GM19468 (cell line): Measurements from ENCODE around the gene DFFA.
"Not testable (repeated sequence)": the region's sequence is repeated elsewhere in the genome, so short reads cannot be mapped to it uniquely, and the experiment has no call there.

Experiments used
- ATAC-seq: cut with Tn5 transposase; IDR thresholded peaks from one replicate; pipeline ENCODE4 v1.9.1; 2021; ENCODE audit warnings: mild to moderate bottlenecking, moderate library complexity, moderate number of reproducible peaks; ENCODE audit not compliant: unreplicated experiment; ENCODE audit errors: extremely low read depth

Gene DFFA

DNA sequence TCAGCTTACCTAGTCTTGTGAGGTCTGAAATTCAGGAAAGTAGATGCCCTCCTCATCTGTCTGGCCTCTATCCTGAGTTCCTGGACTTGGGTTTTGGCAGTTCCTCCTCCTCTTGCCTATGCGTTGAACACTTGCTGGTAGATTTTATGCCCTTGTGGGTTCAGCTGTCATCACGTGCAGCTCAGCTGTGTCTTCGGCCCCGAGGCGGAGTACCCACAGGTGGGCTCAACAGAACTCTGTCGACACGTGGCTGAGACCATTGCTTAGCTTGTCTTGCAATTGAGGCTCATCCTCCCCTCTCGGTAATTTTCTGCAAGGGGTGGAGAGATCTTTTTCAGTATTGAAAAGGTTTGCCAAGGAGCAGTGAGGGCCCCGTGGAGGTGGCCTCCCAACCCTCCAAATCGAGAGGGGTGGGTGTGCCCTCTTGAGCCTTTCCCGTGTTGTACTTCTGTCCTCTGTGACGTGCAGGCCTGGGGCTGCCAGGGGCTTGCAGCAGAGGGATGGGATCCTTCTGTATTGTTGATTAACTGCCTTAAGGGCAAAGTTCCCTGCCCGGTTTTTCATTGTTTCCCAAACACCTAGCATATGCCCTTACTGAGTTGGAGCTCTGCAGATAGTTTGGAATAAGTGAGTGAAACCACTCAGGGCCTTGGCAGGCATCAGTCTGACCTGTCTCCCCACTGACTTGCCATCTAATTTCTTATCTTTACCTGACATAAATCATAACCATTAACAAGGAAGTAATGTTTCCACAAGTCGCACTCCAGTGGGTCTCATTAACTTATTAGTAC, 39.2 kb downstream of the DFFA start:
- ATAC-seq = no peak

GRCh38 chr1:10431070-10431730, 41.1 kb downstream of the DFFA start:
- ATAC-seq = no peak

DNA sequence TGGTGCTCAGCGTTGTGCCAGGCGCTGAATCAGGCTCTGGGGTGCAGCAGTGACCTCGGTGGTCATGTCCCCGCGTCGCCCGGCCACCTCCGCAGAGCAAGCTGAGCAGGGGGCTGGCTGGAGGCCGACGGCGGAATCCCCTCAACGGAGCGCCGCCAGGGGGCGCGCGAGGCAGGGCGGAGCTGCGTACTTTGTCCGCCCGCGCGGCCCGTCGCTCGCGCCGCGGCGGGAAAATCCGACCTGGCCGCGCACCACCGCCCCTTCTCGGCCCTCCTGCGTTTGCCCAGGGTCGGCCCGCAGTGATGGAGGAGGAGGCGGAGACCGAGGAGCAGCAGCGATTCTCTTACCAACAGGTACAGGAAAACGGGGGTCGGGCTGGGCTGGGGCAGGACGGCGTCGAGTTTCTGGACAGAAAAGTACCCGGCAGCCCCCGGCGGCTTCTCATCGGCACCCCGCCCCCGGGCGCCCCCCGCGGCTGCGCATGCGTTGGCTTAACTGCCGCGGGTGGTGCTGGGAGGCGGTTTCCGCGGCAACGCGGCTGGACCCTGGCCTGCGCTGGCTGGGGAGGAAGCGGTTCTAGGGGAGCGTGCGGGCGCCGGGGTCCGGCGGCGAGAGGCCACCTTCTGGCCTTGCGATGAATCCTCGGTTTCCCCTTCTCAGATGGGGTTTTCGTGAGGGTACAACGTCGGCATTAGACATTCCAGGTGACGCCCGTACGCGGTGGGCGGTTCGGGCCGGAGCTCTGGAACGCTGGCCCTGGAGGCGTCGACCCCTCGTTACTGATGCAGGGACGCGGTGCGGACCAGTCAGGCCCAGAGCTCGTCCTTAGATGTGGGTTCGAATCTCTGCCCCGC, 41.9 kb downstream of the DFFA start, which contains the start of gene CENPS:
Gene CENPS (plus strand): TSS at position 218 of the 854 bp plus-strand sequence. CDS start 85 bp downstream, at position 303.
- ATAC-seq = peak; percentile 60

DNA sequence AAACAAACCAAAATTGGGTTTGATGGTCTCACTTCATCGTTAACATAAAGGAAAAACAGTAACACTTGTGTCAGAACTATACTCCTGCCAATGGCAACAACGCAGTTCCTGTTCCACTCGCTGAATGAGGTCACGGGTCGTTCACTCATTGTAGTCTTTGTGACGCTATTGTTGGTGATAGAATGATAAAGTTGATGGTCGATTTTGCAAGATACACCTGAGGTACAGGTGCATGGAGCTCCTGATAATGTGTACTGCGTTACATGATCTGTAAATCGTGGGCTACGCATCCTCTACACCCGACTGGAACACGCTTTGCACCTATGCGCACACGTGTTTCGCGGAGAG, 42.5 kb downstream of the DFFA start:
- ATAC-seq = no peak

GRCh38 chr1:10428984-10429383, 43.3 kb downstream of the DFFA start:
- ATAC-seq = no peak

GRCh38 chr1:10426535-10426848, 45.8 kb downstream of the DFFA start:
- not testable (repeated sequence) for ATAC-seq

- not testable (repeated sequence) for ATAC-seq
Observed at GRCh38 chr1:10425826-10426534, 46.3 kb downstream of the DFFA start.

- no peak for ATAC-seq
Observed at GRCh38 chr1:10424651-10425050, 47.7 kb downstream of the DFFA start.

GRCh38 chr1:10424034-10424433, 48.3 kb downstream of the DFFA start:
- ATAC-seq = no peak

DNA sequence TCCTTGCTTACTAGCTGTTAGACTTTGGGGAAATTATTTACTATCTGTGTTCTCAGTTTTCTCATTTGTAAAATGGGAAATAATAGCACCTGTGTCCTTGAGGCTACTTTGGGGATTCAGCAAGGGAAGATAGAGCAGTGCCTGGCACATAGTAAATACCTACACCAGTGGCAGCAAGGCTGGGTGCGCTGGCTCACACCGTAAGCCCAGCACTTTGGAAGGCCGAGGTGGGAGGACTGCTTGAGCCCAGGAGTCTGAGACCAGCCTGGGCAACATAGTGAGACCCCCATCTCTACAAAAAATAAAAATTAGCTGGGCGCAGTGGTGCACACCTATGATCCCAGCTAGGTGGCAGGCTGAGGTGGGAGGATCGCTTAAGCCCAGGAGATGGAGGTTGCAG, 50.7 kb downstream of the DFFA start:
- no peak for ATAC-seq

GRCh38 chr1:10419351-10419750, 53.0 kb downstream of the DFFA start:
- no peak for ATAC-seq

- ATAC-seq = not testable (repeated sequence)
Observed at GRCh38 chr1:10418741-10419140, 53.6 kb downstream of the DFFA start.

- not testable (repeated sequence) for ATAC-seq
Observed at GRCh38 chr1:10415967-10416366, 56.4 kb downstream of the DFFA start.

DNA sequence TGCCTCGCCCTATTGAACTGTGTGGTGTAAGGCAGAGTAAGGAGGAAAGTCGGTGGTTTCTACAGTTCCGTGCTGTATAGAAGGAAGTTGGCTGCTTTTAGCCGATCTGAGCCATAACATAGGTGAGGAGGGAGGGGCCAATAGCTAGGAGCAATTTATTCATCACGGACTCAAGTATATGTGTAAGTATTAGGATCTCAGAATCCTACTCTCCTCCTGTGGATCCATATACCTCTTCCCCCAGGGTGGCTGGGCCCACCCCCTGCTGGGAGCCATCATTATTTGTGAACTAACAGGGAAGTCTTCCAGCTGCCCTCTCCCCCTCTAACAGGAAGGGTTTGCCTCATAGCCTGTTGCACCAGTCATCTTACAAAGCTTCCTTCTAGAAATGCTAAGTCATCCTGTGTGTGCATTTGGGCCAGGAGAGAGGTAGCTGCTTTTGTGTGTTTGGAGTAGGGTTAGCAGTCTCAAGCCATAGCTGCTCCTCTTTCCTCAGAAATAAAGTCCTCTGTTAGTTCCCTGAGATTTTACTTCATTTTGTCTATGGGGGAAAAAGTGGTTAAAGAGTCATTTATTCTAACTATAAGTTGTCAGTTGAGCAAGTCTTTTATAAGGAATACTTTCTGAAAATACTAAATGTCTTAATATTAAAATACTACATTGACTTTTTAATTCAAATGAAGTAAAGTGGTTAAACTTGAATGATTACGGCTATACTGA, 57.0 kb downstream of the DFFA start:
- no peak for ATAC-seq

- ATAC-seq = no peak
Observed at GRCh38 chr1:10407201-10407600, 65.1 kb downstream of the DFFA start.
